Activated naive CD8-positive, alpha-beta T cell treated with anti-CD3 and anti-CD28 coated beads, Interleukin-2, amount 50 U/mL, for 24 hours (primary cell): ENCODE data around the gene MEMO1.
"Not testable (repeated sequence)": the region's sequence is repeated elsewhere in the genome, so short reads cannot be mapped to it uniquely, and the experiment has no call there.

Source experiments
- ATAC-seq: fragments of 150-1000 bp; cut with Tn5 transposase; one replicate; pipeline ENCODE4 v1.10.0; 2021
- DNase-seq: peaks from one replicate; pipeline ENCODE4 v3.0.0; 2021
- H3K27ac Mint-ChIP-seq: one replicate; pipeline ENCODE4 v1.8.0; 2021; ENCODE audit warnings: mild to moderate bottlenecking, mixed read lengths
- H3K27me3 Mint-ChIP-seq: one replicate; pipeline ENCODE4 v1.8.0; 2021; ENCODE audit warnings: mixed read lengths
- H3K36me3 Mint-ChIP-seq: one replicate; pipeline ENCODE4 v1.8.0; 2021; ENCODE audit warnings: low read depth, mixed read lengths
- H3K4me1 Mint-ChIP-seq: one replicate; pipeline ENCODE4 v1.8.0; 2021; ENCODE audit warnings: mixed read lengths
- H3K4me3 Mint-ChIP-seq: one replicate; pipeline ENCODE4 v1.8.0; 2021; ENCODE audit warnings: mild to moderate bottlenecking, moderate library complexity, mixed read lengths
- H3K9me3 Mint-ChIP-seq: one replicate; pipeline ENCODE4 v1.8.0; 2021; ENCODE audit warnings: mixed read lengths

The MEMO1 gene

GRCh38 chr2:31983762-31984467, 26.9 kb downstream of the MEMO1 start:
- Mint-ChIP-seq H3K27me3 (no peaks in the 10 kb centered on the region), H3K4me3 (no peak overlapping the region), H3K4me1 (peaks cover 38% of the 10 kb centered on the region), H3K27ac (no peak overlapping the region), H3K36me3 (peaks cover 12% of the 10 kb centered on the region), H3K9me3 (no peaks in the 10 kb centered on the region)
- ATAC-seq (no peak), DNase-seq (no peak)

DNA sequence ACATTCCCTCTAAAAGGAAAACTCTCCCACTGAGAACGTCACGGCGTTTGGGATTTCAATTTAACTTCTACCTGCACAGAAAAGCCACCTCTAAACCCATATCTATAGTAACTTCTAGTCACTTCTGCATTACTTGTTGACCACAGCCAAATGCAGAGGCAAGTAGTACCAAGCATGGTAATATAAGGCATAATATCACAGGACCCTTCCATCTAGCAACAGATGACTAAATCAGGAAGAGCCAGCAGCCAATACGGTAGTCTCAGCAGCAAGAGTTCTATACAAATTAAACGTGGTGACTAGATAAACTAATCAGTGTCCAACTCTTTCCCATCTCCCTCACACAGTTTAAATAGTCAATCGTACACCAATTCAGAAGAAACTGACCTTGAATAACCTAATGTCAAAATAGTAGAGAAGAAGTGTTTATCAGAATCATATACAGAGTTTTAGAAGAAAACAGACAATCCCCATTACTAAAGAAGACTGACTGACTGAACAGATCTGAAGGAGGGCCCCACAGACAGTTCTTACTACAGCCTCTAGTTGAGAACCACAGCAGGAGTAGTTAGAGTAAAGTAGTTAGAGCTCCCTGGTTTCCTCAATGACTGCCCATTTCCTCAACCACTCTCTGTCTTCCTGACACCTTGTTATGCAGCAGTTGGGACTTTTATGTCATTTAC, 30.0 kb downstream of the MEMO1 start:
- Mint-ChIP-seq H3K27me3 (no peaks in the 10 kb centered on the region), H3K4me3 (no peak overlapping the region), H3K4me1 (peaks cover 27% of the 10 kb centered on the region), H3K9me3 (no peaks in the 10 kb centered on the region), H3K36me3 (peaks cover 14% of the 10 kb centered on the region), H3K27ac (peak overlapping the region; percentile 1)
- DNase-seq (no peak), ATAC-seq (peak; percentile 81)

- no peak overlapping the region for H3K27ac Mint-ChIP-seq
These were observed 30.9 kb downstream of the MEMO1 start for GRCh38 chr2:31979956-31980355.

DNA sequence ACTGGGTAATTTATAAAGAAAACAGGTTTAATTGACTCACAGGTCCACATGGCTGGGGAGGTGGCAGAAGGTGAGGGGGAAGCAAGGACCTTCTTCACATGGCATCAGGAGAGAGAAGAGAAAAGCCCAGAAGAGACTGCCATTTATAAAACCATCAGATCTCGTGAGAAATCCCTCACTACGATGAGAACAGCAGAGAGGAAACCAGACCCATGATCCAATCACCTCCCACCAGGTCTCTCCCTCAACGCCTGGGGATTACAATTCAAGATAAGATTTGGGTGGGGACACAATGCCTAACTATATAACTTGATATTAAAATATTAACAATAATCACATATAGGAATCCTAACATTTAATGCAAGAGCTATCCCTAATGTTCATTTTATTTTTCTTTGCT, 31.8 kb downstream of the MEMO1 start:
- Mint-ChIP-seq H3K36me3 (peaks cover 12% of the 10 kb centered on the region), H3K27me3 (no peaks in the 10 kb centered on the region), H3K9me3 (no peaks in the 10 kb centered on the region), H3K4me3 (no peak overlapping the region), H3K4me1 (peaks cover 38% of the 10 kb centered on the region), H3K27ac (no peak overlapping the region)
- DNase-seq (no peak), ATAC-seq (no peak)

More at GRCh38 chr2:31979956-31980355, 30.9 kb downstream of the MEMO1 start:
- Mint-ChIP-seq H3K9me3 (no peaks in the 10 kb centered on the region), H3K27me3 (no peaks in the 10 kb centered on the region), H3K4me1 (peaks cover 31% of the 10 kb centered on the region), H3K36me3 (peaks cover 14% of the 10 kb centered on the region), H3K4me3 (no peak overlapping the region)
- ATAC-seq (no peak), DNase-seq (no peak)

- ATAC-seq = no peak
- no peak overlapping the region for H3K4me3 Mint-ChIP-seq
- no peak overlapping the region for H3K27ac Mint-ChIP-seq
- no peaks in the 10 kb centered on the region for H3K27me3 Mint-ChIP-seq
- H3K9me3 Mint-ChIP-seq = no peaks in the 10 kb centered on the region
- DNase-seq = no peak
- H3K36me3 Mint-ChIP-seq = peaks cover 8% of the 10 kb centered on the region
- peaks cover 42% of the 10 kb centered on the region for H3K4me1 Mint-ChIP-seq
These were observed 32.4 kb downstream of the MEMO1 start for GRCh38 chr2:31978436-31978835.

DNA sequence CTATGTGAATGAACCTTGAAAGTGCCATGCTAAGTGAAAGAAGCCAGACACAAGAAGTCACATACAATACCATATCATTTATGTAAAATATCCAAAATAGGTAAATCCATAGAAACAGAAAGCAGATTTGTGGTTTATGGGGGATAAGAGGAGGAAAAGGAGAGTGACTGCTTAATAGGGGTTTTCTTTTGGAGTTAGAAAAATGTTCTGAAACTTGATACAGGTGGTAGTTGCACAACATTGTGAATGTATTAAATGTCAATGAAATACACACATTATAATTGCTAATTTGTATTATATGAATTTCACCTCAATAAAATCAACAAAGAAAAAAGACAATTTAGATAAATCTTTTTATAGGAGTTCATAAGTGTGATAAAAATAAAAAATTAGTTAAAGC, 37.1 kb downstream of the MEMO1 start:
- Mint-ChIP-seq H3K9me3 (no peaks in the 10 kb centered on the region), H3K27ac (no peak overlapping the region), H3K4me3 (no peak overlapping the region), H3K27me3 (no peaks in the 10 kb centered on the region), H3K36me3 (peaks cover 3% of the 10 kb centered on the region), H3K4me1 (peaks cover 31% of the 10 kb centered on the region)
- DNase-seq (no peak), ATAC-seq (no peak)

- peaks cover 30% of the 10 kb centered on the region for H3K4me1 Mint-ChIP-seq
- no peak overlapping the region for H3K4me3 Mint-ChIP-seq
- ATAC-seq (no peak), DNase-seq (no peak)
- H3K27me3 Mint-ChIP-seq = no peaks in the 10 kb centered on the region
- no peaks in the 10 kb centered on the region for H3K9me3 Mint-ChIP-seq
- peaks cover 2% of the 10 kb centered on the region for H3K36me3 Mint-ChIP-seq
- no peak overlapping the region for H3K27ac Mint-ChIP-seq
These were observed 38.7 kb downstream of the MEMO1 start for GRCh38 chr2:31972059-31972458.

DNA sequence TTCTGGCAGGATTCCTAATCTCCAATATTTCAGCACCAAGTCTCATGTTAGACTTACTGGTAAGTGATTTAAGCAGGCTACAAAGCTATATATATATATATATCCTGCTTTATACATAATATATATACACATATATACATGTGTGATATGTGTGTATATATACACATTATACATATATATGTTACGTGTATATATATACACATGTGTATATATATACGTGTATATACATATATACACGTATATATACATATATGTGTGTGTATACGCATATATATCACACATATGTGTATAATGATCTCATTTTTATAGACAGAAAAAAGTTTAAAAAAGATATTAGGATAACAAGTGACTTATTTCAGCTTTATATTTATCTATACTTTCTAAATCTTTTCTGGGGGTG, 41.6 kb downstream of the MEMO1 start:
- no peak for ATAC-seq
- DNase-seq = no peak
- Mint-ChIP-seq H3K27me3 (no peaks in the 10 kb centered on the region), H3K27ac (no peak overlapping the region), H3K36me3 (peaks cover 1% of the 10 kb centered on the region), H3K4me3 (no peak overlapping the region), H3K9me3 (no peaks in the 10 kb centered on the region), H3K4me1 (peaks cover 23% of the 10 kb centered on the region)

DNA sequence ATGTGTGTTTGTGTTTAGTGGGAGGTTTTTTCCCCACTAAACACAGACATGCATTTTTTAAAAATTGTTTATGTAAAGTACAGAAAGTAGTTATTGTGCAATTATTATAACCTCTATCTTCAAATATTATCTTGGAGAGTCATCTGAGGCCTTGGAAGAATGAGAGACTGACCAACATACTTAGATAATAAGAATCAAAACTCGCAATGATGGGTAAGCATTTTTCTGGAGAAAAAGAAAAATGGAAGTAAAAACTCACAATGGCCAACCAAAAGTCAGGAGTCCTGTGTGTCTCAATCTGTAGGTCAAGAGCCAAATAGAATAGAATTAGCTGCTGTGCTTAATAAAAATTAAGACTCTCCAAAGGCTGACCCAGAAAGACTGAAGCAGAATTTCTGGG, 43.0 kb downstream of the MEMO1 start:
- Mint-ChIP-seq H3K27me3 (no peaks in the 10 kb centered on the region), H3K9me3 (no peaks in the 10 kb centered on the region), H3K4me1 (peaks cover 21% of the 10 kb centered on the region), H3K27ac (no peak overlapping the region), H3K4me3 (no peak overlapping the region), H3K36me3 (peaks cover 7% of the 10 kb centered on the region)
- DNase-seq (no peak), ATAC-seq (no peak)

GRCh38 chr2:31966402-31966801, 44.4 kb downstream of the MEMO1 start:
- H3K27me3 Mint-ChIP-seq, H3K4me3 Mint-ChIP-seq, H3K36me3 Mint-ChIP-seq, ATAC-seq, H3K27ac Mint-ChIP-seq, DNase-seq, H3K9me3 Mint-ChIP-seq: not testable (repeated sequence)
- H3K4me1 Mint-ChIP-seq = peaks cover 29% of the 10 kb centered on the region

DNA sequence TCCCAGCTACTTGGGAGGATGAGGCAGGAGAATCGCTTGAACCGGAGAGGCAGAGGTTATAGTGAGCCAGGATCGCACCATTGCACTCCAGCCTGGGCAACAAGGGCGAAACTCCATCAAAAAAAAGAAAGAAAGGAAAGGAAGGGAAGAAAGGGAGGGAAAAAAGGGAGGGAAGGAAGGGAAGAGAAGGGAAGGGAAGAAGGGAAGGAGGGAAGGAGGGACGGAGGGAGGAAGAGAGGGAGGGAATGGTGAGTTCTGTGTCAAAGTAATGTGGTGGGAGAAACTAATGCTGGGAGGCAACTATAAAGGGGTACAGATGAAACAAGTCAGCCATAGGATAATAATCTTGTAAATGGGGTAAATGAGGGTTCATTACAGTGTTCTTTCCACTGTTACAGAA, 45.7 kb downstream of the MEMO1 start:
- no peak for ATAC-seq
- Mint-ChIP-seq H3K36me3 (peaks cover 9% of the 10 kb centered on the region), H3K27me3 (no peaks in the 10 kb centered on the region), H3K4me3 (no peak overlapping the region), H3K27ac (no peak overlapping the region), H3K4me1 (peaks cover 34% of the 10 kb centered on the region), H3K9me3 (no peaks in the 10 kb centered on the region)
- DNase-seq = no peak

DNA sequence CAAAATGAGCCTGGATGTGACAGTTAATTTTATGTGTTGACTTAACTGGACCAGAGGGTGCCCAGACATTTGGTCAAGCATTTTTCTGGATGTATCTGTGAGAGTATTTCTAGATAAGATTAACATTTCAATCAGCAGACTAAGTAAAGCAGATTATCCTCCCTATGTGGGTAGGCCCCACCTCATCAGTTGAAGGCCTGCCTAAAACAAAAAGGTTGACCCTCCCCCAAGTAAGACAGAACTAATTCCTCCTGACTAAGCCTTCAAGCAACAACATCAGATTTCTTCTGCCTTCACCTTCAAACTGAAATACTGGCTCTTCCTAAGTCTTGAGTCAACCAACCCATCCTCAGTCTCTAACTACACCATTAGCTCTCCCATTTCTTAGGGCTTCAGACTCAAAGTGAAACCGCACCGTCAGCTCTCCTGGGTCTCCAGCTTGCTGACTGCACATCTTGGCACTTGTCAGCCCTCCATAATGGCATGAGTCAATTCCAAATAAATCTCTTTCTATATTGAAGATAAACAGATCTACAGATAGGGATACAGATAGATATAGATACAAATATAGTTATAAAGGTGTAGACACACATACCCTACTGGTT, 47.9 kb downstream of the MEMO1 start:
- peaks cover 9% of the 10 kb centered on the region for H3K36me3 Mint-ChIP-seq
- ATAC-seq (peak; percentile 40), DNase-seq (peak; percentile 26)
- no peaks in the 10 kb centered on the region for H3K27me3 Mint-ChIP-seq
- no peak overlapping the region for H3K27ac Mint-ChIP-seq
- H3K4me3 Mint-ChIP-seq = no peak overlapping the region
- no peaks in the 10 kb centered on the region for H3K9me3 Mint-ChIP-seq
- peaks cover 54% of the 10 kb centered on the region for H3K4me1 Mint-ChIP-seq

GRCh38 chr2:31958140-31958717, 52.6 kb downstream of the MEMO1 start:
- H3K4me3 Mint-ChIP-seq = no peak overlapping the region
- H3K27ac Mint-ChIP-seq = peak overlapping the region; percentile 8
- peaks cover 66% of the 10 kb centered on the region for H3K4me1 Mint-ChIP-seq
- no peaks in the 10 kb centered on the region for H3K27me3 Mint-ChIP-seq
- DNase-seq = no peak
- peaks cover 9% of the 10 kb centered on the region for H3K36me3 Mint-ChIP-seq
- no peaks in the 10 kb centered on the region for H3K9me3 Mint-ChIP-seq
- no peak for ATAC-seq

- peak; percentile 40 for ATAC-seq
- peaks cover 5% of the 10 kb centered on the region for H3K36me3 Mint-ChIP-seq
- H3K9me3 Mint-ChIP-seq = no peaks in the 10 kb centered on the region
- H3K4me3 Mint-ChIP-seq = no peak overlapping the region
- H3K27ac Mint-ChIP-seq = peak overlapping the region; percentile 8
- no peak for DNase-seq
- no peaks in the 10 kb centered on the region for H3K27me3 Mint-ChIP-seq
- peaks cover 59% of the 10 kb centered on the region for H3K4me1 Mint-ChIP-seq
These were observed 53.3 kb downstream of the MEMO1 start for GRCh38 chr2:31957354-31958139.
